IPS DF 6.9 (cell line): ENCODE measurements around the gene SHROOM1.
A peak's percentile ranks its signal among the peaks of the same experiment; 100 is the strongest.

Experiments
- DNase-seq: peaks from one replicate; pipeline ENCODE4 v3.0.0-alpha.2; 2013; ENCODE audit warnings: low read depth, low spot score
- H3K27ac ChIP-seq: one replicate; pipeline ENCODE4 v1.5.1; 2013; ENCODE audit warnings: low read length, control low read depth
- H3K27me3 ChIP-seq: 2 replicates; pipeline ENCODE4 v1.6.1; 2013; ENCODE audit warnings: mild to moderate bottlenecking, low read length; ENCODE audit not compliant: control insufficient read depth, insufficient read depth
- H3K36me3 ChIP-seq: 2 replicates; pipeline ENCODE4 v1.6.1; 2013; ENCODE audit warnings: low read length; ENCODE audit not compliant: control insufficient read depth, insufficient read depth
- H3K4me1 ChIP-seq: 2 replicates; pipeline ENCODE4 v1.6.1; 2013; ENCODE audit warnings: low read length; ENCODE audit not compliant: control insufficient read depth, insufficient read depth
- H3K4me3 ChIP-seq: 2 replicates; pipeline ENCODE4 v1.5.1; 2013; ENCODE audit warnings: mild to moderate bottlenecking, low read length
- H3K9me3 ChIP-seq: 2 replicates; pipeline ENCODE4 v1.6.1; 2013; ENCODE audit warnings: low read length, inconsistent platforms; ENCODE audit not compliant: control insufficient read depth, insufficient read depth
- WGBS: extraction: QIAGEN DNeasy Blood & Tissue Kit; methylation state at CpG from one replicate; pipeline ENCODE4 v1.1.7; 2013; ENCODE audit warnings: mixed read lengths, missing lambda C conversion rate; ENCODE audit not compliant: insufficient read length, insufficient coverage; 5-methylcytosine and 5-hydroxymethylcytosine counted together

SHROOM1 gene, protein sequence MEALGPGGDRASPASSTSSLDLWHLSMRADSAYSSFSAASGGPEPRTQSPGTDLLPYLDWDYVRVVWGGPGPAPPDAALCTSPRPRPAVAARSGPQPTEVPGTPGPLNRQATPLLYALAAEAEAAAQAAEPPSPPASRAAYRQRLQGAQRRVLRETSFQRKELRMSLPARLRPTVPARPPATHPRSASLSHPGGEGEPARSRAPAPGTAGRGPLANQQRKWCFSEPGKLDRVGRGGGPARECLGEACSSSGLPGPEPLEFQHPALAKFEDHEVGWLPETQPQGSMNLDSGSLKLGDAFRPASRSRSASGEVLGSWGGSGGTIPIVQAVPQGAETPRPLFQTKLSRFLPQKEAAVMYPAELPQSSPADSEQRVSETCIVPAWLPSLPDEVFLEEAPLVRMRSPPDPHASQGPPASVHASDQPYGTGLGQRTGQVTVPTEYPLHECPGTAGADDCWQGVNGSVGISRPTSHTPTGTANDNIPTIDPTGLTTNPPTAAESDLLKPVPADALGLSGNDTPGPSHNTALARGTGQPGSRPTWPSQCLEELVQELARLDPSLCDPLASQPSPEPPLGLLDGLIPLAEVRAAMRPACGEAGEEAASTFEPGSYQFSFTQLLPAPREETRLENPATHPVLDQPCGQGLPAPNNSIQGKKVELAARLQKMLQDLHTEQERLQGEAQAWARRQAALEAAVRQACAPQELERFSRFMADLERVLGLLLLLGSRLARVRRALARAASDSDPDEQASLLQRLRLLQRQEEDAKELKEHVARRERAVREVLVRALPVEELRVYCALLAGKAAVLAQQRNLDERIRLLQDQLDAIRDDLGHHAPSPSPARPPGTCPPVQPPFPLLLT

DNA sequence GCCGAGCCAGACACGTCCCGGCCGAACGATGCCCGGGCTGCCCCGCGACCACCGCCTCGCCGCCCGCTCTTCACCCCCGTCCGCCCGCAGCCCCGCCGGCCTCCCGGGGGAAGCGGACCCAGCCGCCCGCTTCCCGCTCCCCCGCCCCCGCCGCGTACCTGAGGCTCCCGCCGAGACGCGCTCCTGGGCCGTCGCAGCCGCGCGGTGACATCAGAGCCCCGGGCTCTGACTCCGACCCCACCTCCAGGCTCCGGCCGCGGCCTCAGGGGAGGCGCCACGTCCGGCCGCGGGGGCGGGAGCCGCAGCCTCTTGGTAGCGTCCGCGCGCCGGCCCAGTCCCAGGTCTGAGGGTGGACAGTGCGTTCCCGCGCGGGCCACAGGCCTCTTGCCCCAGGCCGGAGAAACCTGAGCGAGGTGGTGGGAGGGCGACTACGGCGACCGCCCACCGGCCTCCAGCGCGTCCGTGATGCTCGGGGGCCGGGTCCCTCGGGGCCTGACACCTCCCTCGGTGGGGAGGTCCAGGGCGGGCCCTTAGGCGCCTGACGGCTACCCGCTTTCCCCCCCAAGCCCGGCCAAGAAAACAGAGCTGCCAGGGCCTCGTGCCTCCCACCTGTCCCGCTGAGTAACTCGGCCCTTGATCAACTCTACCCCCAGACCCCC lies at the start of gene SHROOM1:
Gene SHROOM1, minus strand, starts transcription at position 212 of the 659 bp plus-strand sequence. CDS start 4,507 bp downstream, outside the sequence.
- H3K4me3 ChIP-seq, result peak within 1 kb of the TSS; percentile 88
- no peaks in the 10 kb centered on the region for H3K9me3 ChIP-seq
- no CpG with 5 or more reads among the region's 78 CpGs for WGBS
- H3K36me3 ChIP-seq, result no peaks in the 10 kb centered on the region
- no peak for DNase-seq
- H3K4me1 ChIP-seq, result no peaks in the 10 kb centered on the region; the same call in 1 of the 2 replicates
- H3K27me3 ChIP-seq, result peaks cover 15% of the 10 kb centered on the region
- H3K27ac ChIP-seq, result no peak within 1 kb of the TSS

DNA sequence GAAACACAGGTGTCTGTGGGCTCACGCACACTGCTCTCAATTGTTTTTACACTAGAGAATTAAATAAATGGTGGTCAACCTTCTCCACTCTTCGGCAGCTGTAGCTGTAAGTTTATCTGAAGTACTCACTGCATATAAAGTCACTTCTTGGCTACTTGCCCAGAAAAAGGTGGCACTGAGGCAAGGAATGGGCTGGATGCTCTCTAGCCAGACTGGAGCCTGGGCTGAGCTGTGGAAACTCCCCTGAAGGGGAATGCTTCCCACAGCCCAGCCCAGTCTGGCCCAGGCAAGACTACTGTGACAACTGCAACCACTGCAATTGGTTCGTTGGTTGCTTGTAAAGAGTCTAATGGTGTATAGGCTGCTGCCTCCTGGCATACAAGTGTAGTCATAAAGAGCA lies 47.5 kb upstream of the SHROOM1 start:
- no peak overlapping the region for H3K4me3 ChIP-seq
- no peaks in the 10 kb centered on the region for H3K4me1 ChIP-seq
- H3K27me3 ChIP-seq, result no peaks in the 10 kb centered on the region
- WGBS, result no CpG with 5 or more reads among the region's 3 CpGs
- peaks cover 3% of the 10 kb centered on the region; the same call in 1 of the 2 replicates for H3K36me3 ChIP-seq
- H3K27ac ChIP-seq, result no peak overlapping the region
- H3K9me3 ChIP-seq, result no peaks in the 10 kb centered on the region
- no peak for DNase-seq

DNA sequence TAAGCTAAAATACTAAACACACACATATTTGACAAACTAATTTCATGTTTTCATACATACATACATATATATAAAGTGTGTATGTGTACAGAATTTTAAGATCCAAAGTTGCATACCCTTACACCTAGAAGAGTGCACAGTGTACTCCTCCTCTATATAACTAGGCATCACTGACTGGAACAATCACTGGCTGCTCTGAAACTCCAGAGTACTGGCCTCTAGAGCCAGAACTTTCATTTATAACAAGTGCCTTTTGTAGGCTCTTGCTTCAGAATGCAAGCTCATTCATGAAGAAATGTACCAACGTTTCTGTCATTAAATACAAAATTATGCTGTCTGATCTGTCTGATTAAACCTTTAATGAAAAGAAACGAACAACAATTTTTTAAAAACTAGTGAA lies 47.0 kb upstream of the SHROOM1 start:
- no CpG with 5 or more reads among the region's 2 CpGs for WGBS
- no peaks in the 10 kb centered on the region for H3K4me1 ChIP-seq
- no peaks in the 10 kb centered on the region for H3K27me3 ChIP-seq
- no peak for DNase-seq
- H3K27ac ChIP-seq, result no peak overlapping the region
- no peak overlapping the region for H3K4me3 ChIP-seq
- H3K9me3 ChIP-seq, result no peaks in the 10 kb centered on the region
- H3K36me3 ChIP-seq, result peaks cover 3% of the 10 kb centered on the region; the same call in 1 of the 2 replicates

DNA sequence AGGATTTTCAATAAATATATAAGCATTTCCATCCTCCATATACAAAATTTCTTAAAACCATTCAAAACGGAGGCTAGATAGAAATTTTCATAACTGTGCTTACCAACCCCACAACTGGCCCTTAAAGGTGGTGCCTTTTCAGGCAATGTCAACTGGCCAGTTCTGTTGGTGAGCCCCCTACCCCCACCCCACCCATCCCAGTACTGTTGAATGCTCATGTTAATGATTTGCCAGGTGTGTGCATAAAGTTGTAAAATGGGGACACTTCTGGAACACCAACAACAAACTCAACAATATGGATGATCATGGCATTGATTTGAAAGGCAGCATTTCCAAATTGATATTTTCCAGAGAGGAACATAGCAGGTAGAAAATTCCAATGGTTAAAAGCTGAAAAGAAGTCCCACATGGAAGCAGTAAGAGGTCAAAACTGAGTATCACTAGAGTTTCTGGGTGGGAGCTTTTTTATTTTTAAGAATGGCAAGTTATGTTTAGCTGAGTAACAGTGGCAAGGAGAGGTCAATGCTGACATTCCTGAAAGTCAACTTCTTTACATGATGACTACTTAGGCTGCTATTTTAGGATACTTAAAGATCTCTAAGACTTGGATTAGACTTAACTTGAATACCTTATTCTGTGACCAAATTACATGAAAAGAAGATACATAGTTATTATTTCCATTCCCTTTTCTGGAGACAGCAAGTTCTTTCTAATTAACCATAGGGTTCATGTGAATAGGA lies 45.7 kb upstream of the SHROOM1 start:
- H3K4me1 ChIP-seq, result no peaks in the 10 kb centered on the region
- DNase-seq, result no peak
- no peaks in the 10 kb centered on the region for H3K9me3 ChIP-seq
- WGBS, result no CpG with 5 or more reads among the region's 1 CpG
- peaks cover 5% of the 10 kb centered on the region; the same call in 1 of the 2 replicates for H3K36me3 ChIP-seq
- H3K4me3 ChIP-seq, result no peak overlapping the region
- no peaks in the 10 kb centered on the region for H3K27me3 ChIP-seq
- H3K27ac ChIP-seq, result no peak overlapping the region

DNA sequence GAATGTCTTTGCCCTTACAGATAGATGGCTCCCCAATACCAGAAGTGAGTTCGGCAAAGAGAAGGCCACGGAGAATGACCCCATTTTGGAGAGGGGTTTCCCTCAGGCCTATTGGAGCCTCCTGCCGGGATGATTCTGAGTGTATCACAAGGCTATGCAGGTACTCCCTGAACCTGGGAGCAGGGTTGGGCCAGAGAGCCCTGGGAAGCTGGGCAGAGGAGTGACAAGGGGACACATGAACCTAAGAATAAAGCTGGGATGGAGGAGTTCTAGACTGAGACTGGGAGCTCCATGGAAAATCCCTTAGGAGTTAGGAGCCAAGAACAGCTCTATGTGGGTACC lies 43.5 kb upstream of the SHROOM1 start:
- no CpG with 5 or more reads among the region's 3 CpGs for WGBS
- peaks cover 2% of the 10 kb centered on the region; the same call in 1 of the 2 replicates for H3K36me3 ChIP-seq
- no peaks in the 10 kb centered on the region for H3K27me3 ChIP-seq
- no peak overlapping the region for H3K4me3 ChIP-seq
- H3K27ac ChIP-seq, result no peak overlapping the region
- no peaks in the 10 kb centered on the region for H3K4me1 ChIP-seq
- no peak for DNase-seq
- H3K9me3 ChIP-seq, result no peaks in the 10 kb centered on the region

DNA sequence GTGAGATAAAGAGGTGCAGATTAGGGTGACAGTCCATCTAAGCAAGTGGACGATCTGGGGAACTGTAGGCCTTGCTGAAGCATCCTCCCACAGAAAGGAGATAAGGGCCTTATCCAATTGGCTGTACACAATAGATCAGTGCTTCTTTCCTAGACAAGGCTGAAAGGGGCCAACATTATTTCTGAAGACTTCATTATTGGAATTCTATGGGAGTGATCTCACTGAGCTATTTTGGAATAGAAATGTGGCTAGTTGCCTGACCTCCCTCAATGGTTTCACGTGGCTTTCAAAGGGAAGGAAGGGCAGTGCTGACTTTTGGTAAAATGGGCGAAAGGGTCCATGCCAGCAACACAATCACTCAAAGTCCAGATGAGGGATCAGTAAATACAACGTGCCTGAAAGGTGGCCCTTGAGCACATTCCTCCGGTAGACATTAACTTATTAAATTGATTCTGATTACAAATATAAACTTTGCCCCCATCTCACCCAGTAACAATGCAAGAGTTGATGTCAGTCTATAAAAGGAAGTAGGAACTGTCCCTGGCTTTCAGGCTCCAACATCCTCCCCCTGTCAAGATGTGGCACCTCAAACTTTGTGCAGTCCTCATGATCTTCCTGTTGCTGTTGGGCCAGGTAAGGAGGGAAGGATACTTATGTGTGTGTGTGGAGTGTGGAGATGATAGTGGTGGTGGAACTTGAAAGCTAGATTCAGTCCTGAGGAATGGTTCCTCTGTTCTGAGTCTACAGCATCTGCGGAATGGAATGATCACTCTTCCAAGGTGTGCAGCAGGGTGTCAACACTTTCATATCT lies 42.9 kb upstream of the SHROOM1 start, which contains the start of gene LEAP2:
Gene LEAP2, plus strand, starts transcription at position 550 of the 811 bp plus-strand sequence. Its CDS starts 27 bp downstream, at position 577.
- Histone ChIP-seq H3K27ac (no peak within 1 kb of the TSS), H3K36me3 (peaks cover 5% of the 10 kb centered on the region; the same call in 1 of the 2 replicates), H3K4me1 (no peaks in the 10 kb centered on the region), H3K4me3 (no peak within 1 kb of the TSS), H3K27me3 (no peaks in the 10 kb centered on the region), H3K9me3 (no peaks in the 10 kb centered on the region)
- no peak for DNase-seq
- WGBS, result no CpG with 5 or more reads among the region's 6 CpGs

DNA sequence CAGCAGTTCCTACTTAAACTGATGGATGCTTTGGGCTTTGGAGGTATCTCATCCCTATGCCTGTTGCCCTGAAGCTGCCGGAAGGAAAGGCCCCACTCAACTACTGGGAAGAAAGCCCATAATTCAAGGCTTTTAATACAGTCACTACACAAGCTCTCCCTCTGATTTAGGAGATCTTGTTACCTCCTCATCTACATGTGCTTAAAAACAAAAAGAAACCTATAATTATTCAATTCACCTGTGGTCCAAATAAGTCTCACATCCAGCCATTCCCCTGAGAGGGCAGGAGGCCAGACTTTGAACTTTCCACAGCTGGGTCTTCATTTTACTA lies 42.3 kb upstream of the SHROOM1 start:
- DNase-seq, result no peak
- no CpG with 5 or more reads among the region's 1 CpG for WGBS
- no peak overlapping the region for H3K27ac ChIP-seq
- no peaks in the 10 kb centered on the region for H3K9me3 ChIP-seq
- H3K4me1 ChIP-seq, result no peaks in the 10 kb centered on the region
- no peaks in the 10 kb centered on the region for H3K27me3 ChIP-seq
- no peak overlapping the region for H3K4me3 ChIP-seq
- peaks cover 5% of the 10 kb centered on the region; the same call in 1 of the 2 replicates for H3K36me3 ChIP-seq

DNA sequence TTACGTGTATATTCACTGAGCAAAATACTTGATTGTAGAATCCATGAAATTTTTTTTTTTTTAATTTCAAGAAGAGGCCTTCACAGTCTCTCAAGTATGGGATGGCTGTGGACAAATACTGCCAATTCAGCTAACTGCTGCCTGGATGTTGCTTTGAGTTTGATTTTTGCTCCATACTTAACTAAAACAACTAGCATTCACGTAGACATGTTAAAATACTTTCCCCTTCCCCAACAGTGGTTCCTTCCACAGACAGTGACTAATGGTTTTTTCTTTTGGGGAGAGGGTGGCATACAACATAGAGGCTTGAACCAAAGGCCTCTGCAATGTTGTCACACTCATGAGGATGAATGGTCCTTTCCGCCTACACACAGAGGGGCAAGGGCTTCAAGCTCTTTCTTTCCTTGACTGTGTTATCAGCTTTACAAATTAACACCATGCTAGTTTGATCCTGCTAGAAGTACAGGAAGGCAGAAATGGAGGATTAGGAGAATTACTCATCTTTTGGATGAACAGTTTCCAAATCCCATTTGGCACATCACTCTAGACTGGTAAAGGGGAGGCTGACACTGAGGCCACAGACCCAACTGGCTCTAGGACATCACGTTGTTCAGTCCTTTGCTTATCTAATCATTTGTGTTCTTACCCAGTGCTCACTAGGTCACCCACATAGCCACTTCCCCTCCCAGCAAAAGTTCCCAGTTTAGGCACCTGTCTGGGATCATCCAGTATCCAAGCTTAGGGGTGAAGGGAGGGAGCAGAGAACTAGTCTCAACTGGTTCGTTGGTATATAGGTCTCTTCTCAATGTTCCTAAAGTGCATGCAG lies 41.2 kb upstream of the SHROOM1 start:
- Histone ChIP-seq H3K4me1 (no peaks in the 10 kb centered on the region), H3K9me3 (no peaks in the 10 kb centered on the region), H3K27ac (no peak overlapping the region), H3K4me3 (no peak overlapping the region), H3K36me3 (peaks cover 5% of the 10 kb centered on the region; the same call in 1 of the 2 replicates), H3K27me3 (no peaks in the 10 kb centered on the region)
- no peak for DNase-seq
- no CpG with 5 or more reads among the region's 5 CpGs for WGBS

DNA sequence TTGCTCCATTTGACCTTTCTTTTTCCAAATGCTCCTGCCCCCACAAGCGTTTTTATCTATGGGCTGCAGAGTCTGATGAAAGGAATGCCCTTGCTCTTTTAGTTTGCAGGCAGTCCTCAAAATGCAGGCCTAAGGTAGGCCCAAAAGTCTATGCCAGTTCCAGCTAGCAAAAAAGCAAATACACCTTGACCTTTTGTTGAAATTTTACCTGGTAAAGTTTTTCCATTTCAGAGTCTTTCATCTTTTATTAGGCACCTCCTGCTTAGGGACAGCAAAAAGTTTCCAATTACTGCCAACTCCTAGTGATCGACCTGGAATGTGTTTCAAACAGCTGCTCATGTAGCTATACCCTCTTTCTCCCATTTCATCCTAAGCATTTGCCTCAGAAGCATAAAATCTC lies 40.4 kb upstream of the SHROOM1 start:
- Histone ChIP-seq H3K36me3 (peaks cover 5% of the 10 kb centered on the region; the same call in 1 of the 2 replicates), H3K27ac (no peak overlapping the region), H3K4me1 (no peaks in the 10 kb centered on the region), H3K27me3 (no peaks in the 10 kb centered on the region), H3K9me3 (no peaks in the 10 kb centered on the region), H3K4me3 (no peak overlapping the region)
- no peak for DNase-seq
- no CpG with 5 or more reads among the region's 2 CpGs for WGBS
